ENCODE results near the gene PLK5. TPM values are rescaled to one million over a fixed set of nuclear protein-coding genes. Genes with fewer than 3 reads are reported as not detected.
"Not testable (repeated sequence)": the region's sequence is repeated elsewhere in the genome, so short reads cannot be mapped to it uniquely, and the experiment has no call there.

PLK5 gene
- total RNA-seq, 2 experiments from 2014 or later: not detected

DNA sequence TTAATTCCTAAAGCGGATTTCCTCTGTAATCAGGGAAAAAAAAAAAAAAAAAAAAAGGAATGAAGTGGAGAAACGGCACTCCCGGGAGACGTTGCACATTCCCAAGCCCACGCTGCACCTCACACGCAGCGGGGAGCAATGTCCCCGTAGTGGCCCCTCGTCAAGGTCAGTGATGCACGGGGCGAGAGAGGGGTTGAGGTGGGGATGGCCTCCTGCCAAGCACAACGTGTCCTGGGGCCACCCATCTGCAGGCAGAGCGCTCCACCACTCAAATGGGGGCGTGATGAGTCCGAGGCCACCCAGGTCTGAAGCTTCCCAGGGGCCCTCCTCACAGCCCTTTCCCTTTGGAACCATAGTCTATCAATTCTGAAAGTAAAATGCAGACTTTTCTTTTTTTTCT lies 15.1 kb downstream of the PLK5 start:
- no peaks in the 10 kb centered on the region for H3K9me3 Mint-ChIP-seq
- H3K36me3 Mint-ChIP-seq: no peaks in the 10 kb centered on the region
- no peak overlapping the region for H3K27ac Mint-ChIP-seq
- DNase-seq: no peak
- no peaks in the 10 kb centered on the region for H3K4me1 Mint-ChIP-seq
- no peak overlapping the region for H3K4me3 Mint-ChIP-seq
- H3K27me3 Mint-ChIP-seq: peaks cover 37% of the 10 kb centered on the region

DNA sequence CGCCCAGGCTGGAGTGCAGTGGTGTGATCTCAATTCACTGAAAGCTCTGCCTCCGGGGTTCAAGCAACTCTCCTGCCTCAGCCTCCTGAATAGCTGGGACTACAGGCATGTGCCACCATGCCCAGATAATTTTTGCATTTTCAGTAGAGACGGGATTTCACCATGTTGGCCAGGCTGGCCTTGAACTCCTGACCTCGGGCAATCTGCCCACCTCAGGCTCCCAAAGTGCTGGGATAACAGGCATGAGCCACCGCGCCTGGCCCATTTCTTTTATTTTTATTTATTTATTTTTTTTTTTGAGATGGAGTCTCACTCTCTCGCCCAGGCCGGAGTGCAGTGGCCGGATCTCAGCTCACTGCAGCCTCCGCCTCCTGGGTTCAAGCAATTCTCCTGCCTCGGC lies 15.9 kb downstream of the PLK5 start:
- DNase-seq, H3K27ac Mint-ChIP-seq, H3K36me3 Mint-ChIP-seq, H3K9me3 Mint-ChIP-seq, H3K4me3 Mint-ChIP-seq, H3K4me1 Mint-ChIP-seq: not testable (repeated sequence)
- H3K27me3 Mint-ChIP-seq: peaks cover 45% of the 10 kb centered on the region

DNA sequence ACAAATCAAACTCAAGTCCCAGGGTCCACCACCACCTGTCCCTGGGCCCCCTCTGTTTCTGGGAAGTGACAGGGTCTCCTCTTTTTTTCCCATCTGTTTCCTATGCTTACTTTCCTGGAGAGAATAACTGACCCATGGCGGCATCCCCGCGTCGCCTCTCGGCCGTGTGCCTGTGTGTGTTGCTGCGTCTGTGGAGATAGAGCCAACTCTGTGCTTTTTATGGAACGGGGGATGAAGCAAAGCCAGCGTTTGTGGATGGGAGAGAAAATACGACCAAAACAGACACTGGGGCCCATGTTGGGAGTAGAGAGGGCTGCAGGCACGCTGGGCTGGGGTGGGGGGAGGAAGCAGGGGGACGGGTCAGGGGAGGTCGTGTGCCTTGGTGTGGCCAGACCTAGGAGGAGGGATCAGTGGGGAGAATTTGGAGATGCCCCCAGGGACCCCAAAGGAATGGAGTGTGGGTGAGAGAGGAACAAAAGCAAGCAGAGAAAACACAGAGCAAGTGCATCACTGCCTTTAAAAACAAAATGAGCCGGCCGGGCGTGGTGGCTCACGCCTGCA lies 16.6 kb downstream of the PLK5 start:
- Mint-ChIP-seq H3K4me1 (no peaks in the 10 kb centered on the region), H3K9me3 (no peaks in the 10 kb centered on the region), H3K36me3 (no peaks in the 10 kb centered on the region), H3K27ac (no peak overlapping the region), H3K4me3 (no peak overlapping the region), H3K27me3 (peaks cover 49% of the 10 kb centered on the region)
- no peak for DNase-seq

DNA sequence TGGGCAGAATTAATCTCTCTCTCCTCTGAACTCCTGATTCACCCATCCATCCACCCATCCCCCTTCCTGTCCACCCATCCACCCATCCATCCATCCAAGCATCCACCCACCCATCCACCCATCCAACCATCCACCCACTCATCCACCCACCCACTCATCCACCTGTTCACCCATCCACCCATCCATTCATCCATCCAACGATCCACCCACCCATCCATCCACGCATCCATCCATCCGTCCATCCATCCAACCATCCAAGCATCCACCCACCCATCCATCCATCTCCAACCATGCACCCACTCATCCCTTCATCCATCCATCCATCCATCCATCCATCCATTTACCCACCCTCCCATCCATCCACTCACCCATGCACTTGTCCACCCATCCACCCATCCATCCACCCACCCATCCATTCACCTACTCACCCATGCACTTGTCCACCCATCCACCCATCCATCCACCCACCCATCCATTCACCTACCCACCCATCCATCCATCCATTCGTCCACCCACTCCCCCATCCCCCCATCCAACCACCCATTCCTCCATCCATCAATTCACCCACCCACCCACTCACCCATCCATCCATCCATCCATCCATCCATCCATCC lies 25.6 kb downstream of the PLK5 start:
- Mint-ChIP-seq H3K27me3 (peaks cover 37% of the 10 kb centered on the region), H3K4me3 (no peak overlapping the region), H3K4me1 (no peaks in the 10 kb centered on the region), H3K9me3 (no peaks in the 10 kb centered on the region), H3K36me3 (no peaks in the 10 kb centered on the region), H3K27ac (no peak overlapping the region)
- no peak for DNase-seq

DNA sequence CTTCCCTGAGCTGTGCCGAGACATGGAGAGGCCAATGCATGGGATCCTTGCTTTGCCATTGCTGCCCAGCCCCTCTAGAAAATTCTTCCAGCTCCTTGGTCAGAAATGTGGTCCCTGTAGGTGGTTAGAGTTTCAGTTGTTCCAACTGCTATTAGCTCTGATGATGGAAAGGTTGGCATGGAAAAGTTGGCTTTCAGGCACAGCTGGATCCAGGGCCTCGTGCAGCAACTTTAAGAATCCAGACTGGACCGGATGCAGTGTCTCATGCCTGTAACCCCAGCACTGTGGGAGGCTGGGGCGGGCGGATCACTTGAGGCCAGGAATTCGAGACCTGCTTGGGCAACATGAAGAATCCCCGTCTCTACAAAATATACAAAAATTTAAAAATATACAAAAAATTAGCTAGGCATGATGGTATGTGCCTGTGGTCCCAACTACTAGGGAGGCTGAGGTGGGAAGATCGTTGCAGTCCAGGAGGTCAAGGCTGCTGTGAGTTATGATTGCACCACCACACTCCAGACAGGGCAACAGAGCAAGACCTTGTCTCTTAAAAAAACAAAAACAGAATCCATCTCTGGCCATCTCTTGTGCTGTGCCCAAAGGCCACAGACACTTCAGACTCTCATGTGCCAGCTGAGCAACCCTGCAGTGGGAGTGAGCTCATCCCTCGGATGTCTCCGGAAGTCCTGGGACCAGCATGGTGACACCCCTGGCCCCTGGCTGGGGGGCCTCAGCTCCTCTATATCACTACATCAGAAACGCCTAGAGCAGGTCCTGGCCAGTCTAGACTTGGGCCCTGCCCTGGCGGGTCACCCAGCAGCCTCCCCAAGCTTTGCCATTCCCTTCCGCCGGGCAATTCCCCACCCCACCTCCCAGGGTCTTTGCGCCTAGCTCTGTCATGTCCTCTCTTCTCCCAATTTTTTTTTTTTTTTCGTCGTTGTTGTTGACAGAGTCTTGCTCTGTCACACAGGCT lies 27.5 kb downstream of the PLK5 start:
- DNase-seq: no peak
- Mint-ChIP-seq H3K9me3 (no peaks in the 10 kb centered on the region), H3K27me3 (peaks cover 18% of the 10 kb centered on the region), H3K36me3 (no peaks in the 10 kb centered on the region), H3K4me1 (no peaks in the 10 kb centered on the region), H3K27ac (no peak overlapping the region), H3K4me3 (no peak overlapping the region)

DNA sequence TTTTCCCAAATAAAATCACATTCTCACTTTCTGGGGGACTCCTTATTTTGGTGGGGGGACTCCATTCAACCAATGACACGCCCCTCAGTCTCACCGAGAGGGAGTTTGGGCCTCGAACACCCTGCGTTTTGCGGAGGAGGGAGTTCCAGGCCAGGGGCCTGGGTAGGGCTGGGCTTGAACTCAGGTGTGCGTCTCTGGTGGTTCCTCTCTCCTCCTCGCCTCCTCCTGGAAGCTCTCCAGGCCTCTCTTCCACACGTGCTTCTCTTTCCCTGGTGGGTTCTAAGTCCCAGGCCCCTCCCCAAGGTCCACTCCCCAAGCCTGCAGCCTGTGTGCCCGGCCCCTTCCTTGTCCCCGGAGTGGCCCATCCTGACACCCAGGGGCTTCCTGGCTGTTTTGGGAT lies 29.5 kb downstream of the PLK5 start:
- H3K27ac Mint-ChIP-seq: no peak overlapping the region
- no peaks in the 10 kb centered on the region for H3K36me3 Mint-ChIP-seq
- DNase-seq: no peak
- no peak overlapping the region for H3K4me3 Mint-ChIP-seq
- no peaks in the 10 kb centered on the region for H3K4me1 Mint-ChIP-seq
- peaks cover 9% of the 10 kb centered on the region for H3K27me3 Mint-ChIP-seq
- no peaks in the 10 kb centered on the region for H3K9me3 Mint-ChIP-seq

DNA sequence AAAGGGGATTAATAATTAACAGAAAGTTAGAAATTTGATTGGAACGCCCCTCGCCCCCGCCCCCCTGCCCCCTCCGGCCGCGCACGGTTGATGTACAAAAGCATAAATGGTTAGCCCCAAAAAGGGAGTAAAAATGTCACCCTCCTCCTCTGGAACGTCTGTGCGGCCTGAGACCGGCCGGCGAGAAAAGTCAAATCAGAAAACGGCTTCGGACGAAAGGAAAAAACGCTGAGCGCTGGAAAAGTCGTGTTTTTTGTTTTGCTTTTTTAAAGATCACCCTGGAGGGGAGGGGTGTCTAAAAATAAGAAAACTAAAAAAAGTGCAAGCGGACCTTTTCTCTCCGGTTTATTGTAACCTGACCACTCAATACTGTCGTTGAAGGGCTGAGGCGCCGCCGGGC lies 31.1 kb downstream of the PLK5 start:
- H3K27ac Mint-ChIP-seq: no peak overlapping the region
- H3K9me3 Mint-ChIP-seq: no peaks in the 10 kb centered on the region
- H3K27me3 Mint-ChIP-seq: peaks cover 9% of the 10 kb centered on the region
- H3K4me1 Mint-ChIP-seq: no peaks in the 10 kb centered on the region
- no peaks in the 10 kb centered on the region for H3K36me3 Mint-ChIP-seq
- no peak overlapping the region for H3K4me3 Mint-ChIP-seq
- no peak for DNase-seq

DNA sequence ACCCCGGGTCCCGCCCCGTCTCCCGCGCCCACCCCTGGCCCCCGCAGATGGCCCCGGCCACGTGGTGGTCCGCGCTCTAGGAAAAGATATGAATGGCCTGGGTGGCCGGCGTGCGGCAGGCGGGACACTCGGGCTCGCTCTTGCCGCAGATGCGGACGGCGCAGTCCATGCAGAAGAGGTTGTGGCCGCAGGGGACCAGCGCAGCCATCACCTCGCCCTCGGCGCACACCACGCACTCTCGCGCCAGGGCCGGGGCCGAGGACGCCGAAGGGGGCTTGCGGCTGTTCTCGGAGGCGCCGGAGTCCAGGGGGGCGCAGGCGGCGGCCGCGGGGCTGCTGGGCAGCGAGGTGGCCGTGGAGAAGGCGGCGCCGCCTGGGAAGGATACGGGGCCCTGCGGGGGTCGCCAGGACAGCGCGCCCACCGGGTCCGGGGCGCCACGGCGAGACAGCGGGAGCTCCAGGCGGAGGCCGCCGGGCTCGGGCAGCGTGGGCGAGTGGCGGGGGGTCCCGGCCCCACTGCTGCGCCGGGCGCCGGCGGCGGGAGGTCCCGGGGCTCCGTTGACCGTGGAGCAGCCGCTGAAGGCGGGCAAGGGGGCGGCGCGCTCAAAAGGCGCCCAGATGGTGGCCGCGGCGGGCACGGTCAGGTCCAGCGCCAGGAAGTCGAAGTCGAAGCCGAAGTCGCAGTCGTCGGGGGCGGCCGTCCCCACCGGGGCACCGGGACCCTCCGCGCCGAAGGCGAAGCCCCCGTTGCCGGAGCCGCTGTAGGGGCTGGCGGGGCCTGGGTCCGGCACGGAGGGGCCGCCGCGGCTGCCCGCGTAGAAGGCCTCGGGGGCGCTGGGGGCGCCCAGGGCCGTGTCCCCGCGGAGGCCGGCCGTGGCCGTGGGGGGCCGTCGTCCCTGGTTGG lies 31.9 kb downstream of the PLK5 start:
- no peak overlapping the region for H3K4me3 Mint-ChIP-seq
- H3K4me1 Mint-ChIP-seq: no peaks in the 10 kb centered on the region
- DNase-seq: no peak
- H3K36me3 Mint-ChIP-seq: no peaks in the 10 kb centered on the region
- peaks cover 9% of the 10 kb centered on the region for H3K27me3 Mint-ChIP-seq
- no peaks in the 10 kb centered on the region for H3K9me3 Mint-ChIP-seq
- no peak overlapping the region for H3K27ac Mint-ChIP-seq

DNA sequence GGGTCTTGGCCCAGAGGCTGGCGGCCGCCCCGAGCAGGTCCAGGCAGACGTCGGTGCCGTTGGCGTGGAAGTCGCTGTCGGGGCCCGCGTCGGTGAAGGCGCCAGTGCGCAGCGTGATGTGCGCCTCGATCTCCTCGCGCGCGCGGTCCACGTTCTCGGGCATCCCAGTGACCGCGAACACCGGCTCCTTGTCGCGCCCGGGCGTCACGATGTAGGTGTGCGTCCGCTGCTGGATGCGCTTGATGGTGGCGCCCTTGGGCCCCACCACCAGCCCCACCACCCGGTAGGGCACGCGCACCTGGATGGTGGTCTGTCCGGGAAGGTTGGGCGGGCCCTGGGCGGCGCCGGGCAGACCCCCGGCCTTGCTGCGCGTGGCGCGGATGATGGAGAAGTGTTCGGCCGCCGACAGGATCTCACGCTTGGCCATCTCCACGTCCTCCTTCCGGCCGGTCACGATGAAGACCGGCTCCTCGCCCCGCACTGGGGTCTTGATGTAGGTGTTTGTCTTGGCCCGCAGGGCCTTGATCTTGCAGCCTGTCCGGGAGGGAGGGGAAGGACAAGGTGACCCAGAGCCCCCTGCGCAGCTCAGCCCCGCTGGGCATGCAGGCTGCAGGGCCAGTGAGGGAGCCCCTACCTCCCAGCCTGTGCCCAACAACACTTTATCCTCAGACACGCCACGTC lies 32.7 kb downstream of the PLK5 start:
- no peaks in the 10 kb centered on the region for H3K36me3 Mint-ChIP-seq

DNA sequence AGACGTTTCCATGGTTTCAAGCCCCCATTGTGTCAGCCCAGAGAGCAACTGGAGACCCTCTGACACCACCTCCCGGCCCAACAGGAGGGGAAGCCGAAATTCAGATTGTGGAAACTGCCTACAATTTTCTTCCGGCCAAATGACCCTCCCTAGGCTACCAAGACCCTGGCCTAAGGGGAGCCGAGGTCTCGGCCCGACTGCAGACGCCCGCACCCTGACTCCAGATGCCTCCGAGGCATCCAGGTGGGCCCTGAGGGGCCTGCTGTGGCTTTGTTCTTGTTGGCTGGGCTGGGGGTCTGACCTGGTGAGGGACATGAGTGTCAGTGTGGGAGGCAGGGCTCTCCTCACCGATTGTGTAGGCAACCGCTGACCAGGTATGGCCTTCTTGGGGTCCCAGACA lies 34.7 kb downstream of the PLK5 start:
- Mint-ChIP-seq H3K27ac (no peak overlapping the region), H3K4me1 (no peaks in the 10 kb centered on the region), H3K4me3 (no peak overlapping the region), H3K9me3 (no peaks in the 10 kb centered on the region), H3K27me3 (no peaks in the 10 kb centered on the region), H3K36me3 (no peaks in the 10 kb centered on the region)
- DNase-seq: no peak

More for the DNA sequence above, 32.7 kb downstream of the PLK5 start:
- H3K4me3 Mint-ChIP-seq: no peak overlapping the region
- H3K4me1 Mint-ChIP-seq: no peaks in the 10 kb centered on the region
- H3K9me3 Mint-ChIP-seq: no peaks in the 10 kb centered on the region
- no peak for DNase-seq
- no peak overlapping the region for H3K27ac Mint-ChIP-seq
- H3K27me3 Mint-ChIP-seq: peaks cover 7% of the 10 kb centered on the region

DNA sequence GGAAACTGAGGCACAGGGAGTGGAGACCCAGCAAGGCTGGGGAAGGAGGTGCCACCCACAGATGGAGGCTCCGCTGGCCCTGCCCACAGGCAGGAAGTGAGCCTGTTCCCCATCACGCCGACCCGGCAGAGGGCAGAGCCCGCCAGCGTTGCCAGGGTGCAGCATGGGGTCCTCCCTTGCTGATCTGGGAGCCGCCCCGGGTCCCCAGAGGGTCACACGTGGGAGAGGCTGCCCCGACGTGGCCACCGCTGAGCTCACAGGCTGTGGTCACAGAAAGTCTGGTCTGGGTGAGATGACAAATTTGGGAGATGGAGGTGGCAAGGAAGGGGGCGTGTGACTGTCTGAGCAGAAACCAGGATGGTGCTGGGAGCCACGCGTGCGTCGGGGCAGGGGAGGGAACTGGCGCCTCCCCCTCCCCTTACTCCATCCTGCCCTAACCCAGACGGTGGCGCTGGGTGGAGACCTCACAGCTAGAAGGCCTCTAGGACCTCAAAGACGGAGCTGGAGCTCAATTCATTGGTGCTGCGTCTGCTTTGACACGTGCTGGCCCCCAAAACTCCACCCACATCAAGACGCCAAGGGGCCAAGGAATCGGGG lies 36.5 kb downstream of the PLK5 start:
- H3K36me3 Mint-ChIP-seq: no peaks in the 10 kb centered on the region
- H3K27ac Mint-ChIP-seq: no peak overlapping the region
- H3K27me3 Mint-ChIP-seq: no peaks in the 10 kb centered on the region
- H3K9me3 Mint-ChIP-seq: no peaks in the 10 kb centered on the region
- no peaks in the 10 kb centered on the region for H3K4me1 Mint-ChIP-seq
- DNase-seq: no peak
- H3K4me3 Mint-ChIP-seq: no peak overlapping the region

DNA sequence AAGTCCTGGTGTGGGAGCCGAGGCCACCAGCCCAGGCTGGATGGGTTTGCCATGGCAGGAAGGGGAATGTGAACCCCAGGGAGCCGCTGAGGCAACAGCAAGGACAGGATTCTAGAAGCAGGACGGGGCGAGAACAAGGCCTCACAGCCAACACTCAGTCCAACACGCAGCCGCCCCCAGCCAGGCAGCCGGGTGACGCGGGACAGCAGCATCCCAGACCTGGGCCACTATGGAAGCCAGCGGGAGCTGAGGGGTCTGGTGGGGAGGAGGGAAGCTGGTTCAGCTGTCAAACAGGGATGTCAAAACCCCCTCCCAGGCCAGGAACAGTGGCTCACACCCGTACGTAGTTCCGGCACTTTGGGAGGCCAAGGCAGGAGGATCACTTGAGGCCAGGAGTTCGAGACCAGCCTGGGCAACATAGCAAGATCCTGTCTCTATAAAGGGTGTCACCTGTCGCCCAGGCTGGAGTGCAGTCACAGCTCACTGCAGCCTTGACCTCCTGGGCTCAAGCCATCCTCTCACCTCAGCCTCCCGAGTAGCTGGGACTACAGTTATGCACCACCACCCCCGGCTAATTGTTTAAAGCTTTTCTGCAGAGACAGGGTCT lies 37.5 kb downstream of the PLK5 start:
- H3K4me3 Mint-ChIP-seq: no peak overlapping the region
- no peak overlapping the region for H3K27ac Mint-ChIP-seq
- DNase-seq: no peak
- no peaks in the 10 kb centered on the region for H3K36me3 Mint-ChIP-seq
- H3K9me3 Mint-ChIP-seq: no peaks in the 10 kb centered on the region
- no peaks in the 10 kb centered on the region for H3K27me3 Mint-ChIP-seq
- H3K4me1 Mint-ChIP-seq: no peaks in the 10 kb centered on the region

DNA sequence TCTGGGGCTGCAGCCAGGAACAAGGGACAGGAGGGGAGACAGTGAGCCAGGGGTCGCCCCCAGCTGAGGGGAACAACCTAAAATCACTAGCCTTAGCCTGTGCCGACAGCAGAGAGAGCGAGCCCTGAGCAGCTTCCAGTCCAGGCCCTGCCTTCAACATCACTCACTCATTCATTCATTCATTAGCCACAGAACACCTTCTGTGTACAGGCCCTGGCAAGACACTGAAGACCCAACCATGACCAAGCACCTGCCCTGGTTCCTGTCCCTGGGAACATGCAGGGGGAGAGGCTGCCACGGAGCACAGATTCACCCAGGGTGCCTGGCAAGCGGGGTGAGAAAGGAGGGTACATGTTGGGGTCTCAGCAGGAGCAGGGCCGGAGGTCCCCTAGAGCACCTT lies 39.4 kb downstream of the PLK5 start:
- DNase-seq: no peak
- no peak overlapping the region for H3K4me3 Mint-ChIP-seq
- H3K4me1 Mint-ChIP-seq: no peaks in the 10 kb centered on the region
- no peak overlapping the region for H3K27ac Mint-ChIP-seq
- H3K9me3 Mint-ChIP-seq: no peaks in the 10 kb centered on the region
- no peaks in the 10 kb centered on the region for H3K27me3 Mint-ChIP-seq
- H3K36me3 Mint-ChIP-seq: no peaks in the 10 kb centered on the region

Data from activated naive CD8-positive, alpha-beta T cell treated with anti-CD3 and anti-CD28 coated beads for 36 hours (primary cell).